GM19438 (cell line): ENCODE measurements around the gene KLHL15.
"Not testable (repeated sequence)": the region's sequence is repeated elsewhere in the genome, so short reads cannot be mapped to it uniquely, and the experiment has no call there.

Experiments
- ATAC-seq: cut with Tn5 transposase; IDR thresholded peaks from one replicate; pipeline ENCODE4 v1.9.1; 2021; ENCODE audit warnings: low read depth; ENCODE audit not compliant: unreplicated experiment

Gene KLHL15

GRCh38 chrX:24018809-24019208 is 8.2 kb downstream of the KLHL15 start:
- ATAC-seq = no peak

DNA sequence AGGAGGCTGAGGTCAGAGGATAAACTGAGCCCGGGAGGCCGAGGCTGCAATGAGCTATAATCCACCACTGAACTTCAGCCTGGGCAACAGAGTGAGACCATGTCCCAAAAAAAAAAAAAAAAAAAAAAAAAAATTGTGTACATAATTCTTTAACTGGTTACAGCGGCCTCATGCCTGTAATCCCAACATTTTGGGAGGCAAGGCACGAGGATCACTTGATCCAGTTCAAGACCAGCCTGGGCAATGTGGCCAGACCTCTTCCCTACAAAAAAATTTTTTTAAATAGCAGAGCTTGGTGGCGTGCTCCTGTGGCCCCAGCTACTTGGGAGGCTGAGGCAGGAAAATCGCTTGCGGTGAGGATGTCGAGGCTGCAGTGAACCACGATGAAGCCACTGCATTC is 9.3 kb downstream of the KLHL15 start:
- no peak for ATAC-seq

DNA sequence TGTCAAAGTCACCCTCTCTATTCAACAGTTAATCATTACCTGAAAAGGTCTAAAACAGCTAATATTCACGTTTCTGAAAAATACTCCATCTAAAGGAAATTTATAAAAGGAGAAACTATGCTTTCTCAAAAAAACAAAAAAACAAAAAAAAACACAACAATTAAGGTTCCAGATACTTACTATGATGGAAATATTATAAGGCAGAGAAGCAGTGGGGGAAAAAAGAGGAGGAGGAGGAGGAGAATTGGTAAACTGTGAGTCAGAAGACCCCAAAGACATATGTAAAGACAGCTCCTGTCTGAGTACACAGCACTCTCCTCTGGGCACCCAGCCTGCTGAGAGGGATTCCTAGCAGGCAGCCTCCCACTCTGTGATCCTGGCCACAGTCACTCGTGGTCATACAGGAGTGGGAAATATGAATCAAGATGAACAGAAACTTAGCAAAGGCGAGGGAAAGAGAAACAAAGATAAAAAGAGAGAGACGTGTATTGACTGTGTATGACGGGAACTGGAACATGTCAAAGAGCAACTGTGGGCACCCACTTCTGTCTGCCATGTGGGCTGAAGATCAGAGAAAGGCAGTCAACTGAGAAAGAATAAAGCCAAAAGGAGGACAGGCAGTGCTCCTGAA is 12.5 kb downstream of the KLHL15 start:
- ATAC-seq = no peak

DNA sequence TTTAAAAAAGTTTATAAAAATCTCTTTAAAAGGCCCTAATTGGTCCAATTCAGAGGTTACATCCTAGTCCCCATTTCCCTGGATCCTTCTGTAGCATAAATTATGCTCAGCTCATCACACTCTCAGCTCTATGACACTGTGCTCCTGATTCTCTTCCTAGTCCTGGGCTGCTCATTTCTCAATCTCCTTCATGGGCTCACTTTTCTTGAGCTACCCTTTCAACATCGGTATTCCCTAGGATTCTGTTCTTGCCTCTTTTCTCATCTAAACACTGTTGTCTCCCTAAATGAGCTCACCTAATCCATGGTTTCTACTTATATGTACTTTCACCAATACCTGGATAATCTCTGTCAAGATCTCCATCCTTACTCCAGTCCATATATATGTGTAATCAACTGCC is 14.7 kb downstream of the KLHL15 start:
- no peak for ATAC-seq

DNA sequence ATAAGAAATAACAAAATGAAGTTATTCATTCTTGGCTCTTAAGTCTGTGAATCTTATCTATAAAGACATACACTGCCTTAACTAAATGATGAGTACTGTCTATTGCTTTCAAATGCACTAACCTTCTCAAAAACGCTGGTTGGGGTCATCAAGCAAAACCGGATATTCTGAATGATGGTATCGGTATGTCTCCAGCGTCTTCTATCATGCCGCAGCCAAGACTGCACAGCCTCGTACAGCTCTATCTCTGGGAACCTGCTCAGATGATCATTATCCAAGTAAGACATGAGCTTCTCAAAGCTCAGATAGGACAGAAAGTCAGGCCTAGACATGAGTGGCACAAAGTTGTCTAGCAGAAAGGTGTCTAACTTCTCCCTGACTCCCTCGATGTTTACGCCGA is 21.1 kb downstream of the KLHL15 start:
- ATAC-seq = no peak

DNA sequence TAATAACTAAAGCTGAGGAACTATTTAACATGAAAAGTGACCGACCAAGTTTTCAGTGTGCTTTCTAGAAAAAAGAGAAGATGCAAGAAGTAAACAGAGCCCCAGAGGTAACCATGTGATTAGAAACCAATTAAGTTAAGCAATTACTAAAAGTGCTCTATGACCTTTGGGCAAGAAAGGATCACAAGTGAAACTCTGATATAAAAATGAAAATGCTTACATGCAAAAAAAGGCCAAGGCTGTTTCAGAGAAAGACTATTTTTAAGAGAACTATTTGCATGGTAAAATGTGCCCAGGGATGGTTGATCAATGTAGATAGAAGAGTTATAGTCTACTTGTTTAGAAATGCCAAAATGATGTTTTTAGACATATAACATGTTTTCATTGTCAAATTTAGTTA is 22.0 kb downstream of the KLHL15 start:
- no peak for ATAC-seq

DNA sequence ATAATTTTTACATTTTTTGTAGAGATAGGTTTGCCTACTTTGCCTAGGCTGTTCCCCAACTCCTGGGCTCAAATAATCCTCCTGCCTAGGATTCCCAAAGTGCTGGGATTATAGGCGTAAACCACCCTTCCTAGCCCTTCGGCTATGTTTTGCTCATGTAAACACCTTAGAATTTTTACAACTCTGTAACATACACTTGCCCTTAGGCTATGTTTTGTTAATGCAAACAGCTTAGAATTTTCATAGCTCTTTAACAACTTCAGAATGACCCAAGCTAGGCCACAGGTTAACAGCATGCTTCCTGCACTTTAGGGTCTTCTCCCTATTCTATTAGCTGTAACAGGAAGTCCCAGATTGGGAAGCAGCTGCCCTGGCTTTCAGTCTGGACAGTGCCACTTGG is 24.2 kb downstream of the KLHL15 start:
- ATAC-seq = no peak

GRCh38 chrX:24002167-24002566 is 24.8 kb downstream of the KLHL15 start:
- no peak for ATAC-seq

GRCh38 chrX:23999671-24000070 is 27.3 kb downstream of the KLHL15 start:
- ATAC-seq = no peak

DNA sequence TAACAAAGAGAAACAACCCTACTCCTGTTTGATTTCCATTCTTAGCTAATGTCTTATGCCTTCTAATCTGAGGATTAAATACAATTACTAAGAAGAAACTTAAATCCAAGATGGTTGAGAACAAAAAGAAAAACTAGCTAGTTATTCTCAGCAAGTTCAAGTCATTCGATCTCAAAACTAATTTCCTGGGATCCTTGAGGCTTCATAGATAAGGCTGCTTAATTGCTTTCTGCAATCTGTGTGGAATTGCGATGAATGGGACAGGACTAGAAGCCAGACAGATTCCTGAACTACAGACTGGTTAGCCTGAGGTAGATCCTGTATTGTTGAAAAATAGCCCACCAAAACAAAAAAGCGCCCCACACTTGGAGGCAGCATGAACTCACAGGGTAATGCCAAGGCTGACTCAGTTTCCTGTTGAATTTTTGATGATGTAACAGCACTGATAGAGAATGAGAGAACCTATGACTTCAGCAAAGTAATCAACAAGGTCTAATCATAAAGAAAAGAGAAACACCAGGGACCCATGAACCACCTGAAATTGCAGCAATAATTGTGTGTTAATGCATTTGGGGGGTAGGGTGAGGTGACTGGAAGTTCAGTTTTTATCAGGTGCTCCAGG is 33.9 kb downstream of the KLHL15 start:
- no peak for ATAC-seq

DNA sequence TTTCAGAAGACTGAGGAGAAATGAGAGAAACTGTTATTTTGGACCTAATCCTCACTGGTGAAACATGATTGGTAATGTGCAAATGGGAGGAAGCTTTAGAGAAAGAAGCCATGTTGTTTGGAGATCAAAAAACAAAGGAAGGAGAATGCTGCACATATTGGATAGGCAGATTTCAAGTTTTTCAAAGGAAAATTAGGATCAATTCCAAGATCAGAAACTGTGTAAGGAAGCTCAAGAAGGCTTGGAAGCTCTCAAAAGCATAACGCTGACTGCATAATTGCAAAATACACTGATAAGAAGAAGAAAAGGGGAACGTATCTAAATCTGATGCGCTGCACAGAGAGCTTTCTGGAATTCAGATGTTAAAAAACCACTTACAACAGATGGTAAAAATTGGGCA is 34.6 kb downstream of the KLHL15 start:
- no peak for ATAC-seq

GRCh38 chrX:23990455-23990854 is 36.5 kb downstream of the KLHL15 start:
- no peak for ATAC-seq

GRCh38 chrX:23989689-23990088 is 37.3 kb downstream of the KLHL15 start:
- ATAC-seq = no peak

- ATAC-seq = no peak
Observed at GRCh38 chrX:23982891-23983290, 44.1 kb downstream of the KLHL15 start.

DNA sequence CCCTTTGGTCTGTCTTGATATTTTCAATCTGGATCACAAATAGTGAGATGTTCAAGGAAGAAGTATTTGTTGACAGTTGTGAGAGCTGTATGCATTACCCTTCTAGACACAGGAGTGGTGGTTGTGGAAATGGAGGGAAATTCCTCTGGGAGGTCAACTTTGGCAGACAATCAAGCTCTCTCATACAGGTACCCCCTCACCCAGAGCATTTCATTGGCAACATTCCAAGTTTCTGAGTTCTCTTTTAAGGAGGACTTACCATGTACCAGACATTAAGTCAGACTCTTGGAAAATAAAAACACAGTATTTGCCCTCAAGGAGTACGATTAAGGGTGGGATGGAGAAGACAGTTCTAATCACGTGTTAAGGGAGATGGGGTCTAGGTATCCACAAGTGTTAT is 45.3 kb downstream of the KLHL15 start:
- ATAC-seq = no peak

- ATAC-seq = no peak
Observed at GRCh38 chrX:23981222-23981621, 45.8 kb downstream of the KLHL15 start.

- ATAC-seq = no peak
Observed at GRCh38 chrX:23980011-23980441, 47.0 kb downstream of the KLHL15 start.

- no peak for ATAC-seq
Observed at GRCh38 chrX:23978491-23978890, 48.5 kb downstream of the KLHL15 start.

GRCh38 chrX:23965630-23966029 is 61.4 kb downstream of the KLHL15 start:
- ATAC-seq = not testable (repeated sequence)

GRCh38 chrX:23964191-23964590 is 62.8 kb downstream of the KLHL15 start:
- no peak for ATAC-seq

DNA sequence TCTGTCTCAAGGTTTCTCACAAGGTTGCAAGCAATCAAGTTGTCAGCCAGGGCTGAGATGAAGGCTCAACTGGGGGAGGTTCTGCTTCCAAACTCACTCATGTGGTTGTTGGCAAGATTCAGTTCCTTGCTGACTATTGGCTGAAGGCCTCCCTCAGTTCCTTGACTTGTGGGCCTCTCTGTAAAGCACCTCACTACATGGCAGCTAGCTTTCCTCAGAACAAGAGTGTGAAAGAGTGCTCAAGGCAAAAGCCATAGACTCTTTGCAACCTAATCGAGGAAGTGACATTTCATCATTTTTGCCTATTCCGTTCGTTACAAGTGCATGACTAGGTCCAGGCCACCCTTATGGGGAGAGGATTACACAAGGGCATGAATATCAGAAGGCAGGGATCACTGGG is 67.2 kb downstream of the KLHL15 start:
- ATAC-seq = no peak

GRCh38 chrX:23954396-23954795 is 72.6 kb downstream of the KLHL15 start:
- ATAC-seq = no peak

- no peak for ATAC-seq
Observed at GRCh38 chrX:23953908-23954269, 73.1 kb downstream of the KLHL15 start.
